Activated naive CD4-positive, alpha-beta T cell treated with anti-CD3 and anti-CD28 coated beads for 36 hours (primary cell): Measurements from ENCODE around the gene PYCR2. TPM values are rescaled to one million over a fixed set of nuclear protein-coding genes. Genes with fewer than 3 reads are reported as not detected.
A peak's percentile ranks its signal among the peaks of the same experiment; 100 is the strongest.

Experiments
- CTCF ChIA-PET: fragments of 350-600 bp; sonication (Branson Sonifier 250); formaldehyde crosslinking; loops from one replicate; lab custom pipeline; 2021; ENCODE audit warnings: antibody characterized with exemption; lab: Charles Lee
- DNase-seq: peaks from one replicate; pipeline ENCODE4 v3.0.0-alpha.2; 2020
- H3K27ac Mint-ChIP-seq: one replicate; pipeline ENCODE4 v1.8.0; 2021; ENCODE audit warnings: mild to moderate bottlenecking, mixed read lengths
- H3K27me3 Mint-ChIP-seq: one replicate; pipeline ENCODE4 v1.8.0; 2021; ENCODE audit warnings: low read depth, mixed read lengths
- H3K36me3 Mint-ChIP-seq: one replicate; pipeline ENCODE4 v1.8.0; 2021; ENCODE audit warnings: low read depth, mixed read lengths
- H3K4me1 Mint-ChIP-seq: one replicate; pipeline ENCODE4 v1.8.0; 2021; ENCODE audit warnings: low read depth, mixed read lengths
- H3K4me3 Mint-ChIP-seq: one replicate; pipeline ENCODE4 v1.8.0; 2021; ENCODE audit warnings: mild to moderate bottlenecking, moderate library complexity, mixed read lengths
- H3K9me3 Mint-ChIP-seq: one replicate; pipeline ENCODE4 v1.8.0; 2021; ENCODE audit warnings: mixed read lengths
- intact Hi-C: fragments of 100-400 bp; cut with micrococcal nuclease; formaldehyde crosslinking; loops from one replicate; pipeline ENCODE4 v1.15.1; 2023
- total RNA-seq, 2 experiments: library from RNA; stranded (reverse); gene quantifications; one replicate each; pipeline ENCODE4 v1.2.3, GENCODE V29; 2021

The PYCR2 gene
- total RNA-seq, 2 experiments from 2014 or later: 143 to 149 TPM

DNA sequence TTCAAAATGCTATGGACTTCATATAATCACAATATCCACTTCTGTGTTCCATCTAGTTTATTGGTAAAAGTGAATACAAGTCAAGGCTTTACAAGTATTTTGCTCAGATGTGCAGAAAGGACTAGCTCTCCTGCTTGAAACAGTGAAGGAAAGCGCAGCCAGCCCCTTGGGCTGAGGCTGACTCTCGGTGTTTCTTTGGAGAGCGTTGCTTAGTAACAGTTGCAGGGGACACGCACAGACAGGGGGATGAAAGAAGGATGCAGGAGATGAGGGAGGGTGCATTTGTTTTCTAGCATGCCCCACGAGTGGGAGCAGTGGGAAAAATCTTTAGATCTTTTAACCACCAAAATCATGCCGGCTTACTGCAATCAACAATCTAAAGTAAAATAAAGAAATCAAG, 9.1 kb downstream of the PYCR2 start:
- DNase-seq: no peak
- intact Hi-C loops: loop anchor here (5.0 kb wide), 1 partner anchor 348 kb away; no protein-coding TSS in a partner anchor
- Mint-ChIP-seq H3K9me3 (no peaks in the 10 kb centered on the region), H3K4me3 (no peak overlapping the region), H3K4me1 (peaks cover 27% of the 10 kb centered on the region), H3K27me3 (no peaks in the 10 kb centered on the region), H3K27ac (no peak overlapping the region), H3K36me3 (peaks cover 20% of the 10 kb centered on the region)
- CTCF ChIA-PET: no interaction called here

DNA sequence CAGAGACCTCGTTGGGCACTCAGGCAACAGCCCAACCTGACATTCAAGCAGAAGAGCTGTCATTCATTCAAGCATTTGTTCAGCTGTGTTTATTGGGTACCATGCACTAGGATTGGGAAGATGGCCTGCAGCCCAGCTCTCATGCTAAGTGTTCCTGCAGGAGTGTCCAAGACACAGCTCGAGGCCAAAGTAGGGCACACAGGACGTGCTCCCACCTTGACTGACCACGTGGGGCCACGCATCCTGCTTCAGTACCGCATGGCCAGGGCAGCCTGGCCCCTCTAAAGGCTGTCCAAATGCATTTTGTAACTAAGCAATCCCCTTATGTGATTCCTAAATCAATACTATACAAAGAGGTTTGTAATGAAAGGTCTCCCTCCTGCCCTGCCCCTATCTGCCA, 9.7 kb downstream of the PYCR2 start:
- peaks cover 15% of the 10 kb centered on the region for H3K36me3 Mint-ChIP-seq
- intact Hi-C loops: loop anchor here (5.0 kb wide), 1 partner anchor 347 kb away; no protein-coding TSS in a partner anchor
- CTCF ChIA-PET: interaction anchor here (1.0 to 1.5 kb wide), 2 partner anchors 101 to 135 kb away, joined by 3 read pairs; no protein-coding TSS in a partner anchor
- H3K4me3 Mint-ChIP-seq: no peak overlapping the region
- H3K27ac Mint-ChIP-seq: no peak overlapping the region
- H3K27me3 Mint-ChIP-seq: no peaks in the 10 kb centered on the region
- no peak for DNase-seq
- H3K4me1 Mint-ChIP-seq: peaks cover 28% of the 10 kb centered on the region
- H3K9me3 Mint-ChIP-seq: no peaks in the 10 kb centered on the region

DNA sequence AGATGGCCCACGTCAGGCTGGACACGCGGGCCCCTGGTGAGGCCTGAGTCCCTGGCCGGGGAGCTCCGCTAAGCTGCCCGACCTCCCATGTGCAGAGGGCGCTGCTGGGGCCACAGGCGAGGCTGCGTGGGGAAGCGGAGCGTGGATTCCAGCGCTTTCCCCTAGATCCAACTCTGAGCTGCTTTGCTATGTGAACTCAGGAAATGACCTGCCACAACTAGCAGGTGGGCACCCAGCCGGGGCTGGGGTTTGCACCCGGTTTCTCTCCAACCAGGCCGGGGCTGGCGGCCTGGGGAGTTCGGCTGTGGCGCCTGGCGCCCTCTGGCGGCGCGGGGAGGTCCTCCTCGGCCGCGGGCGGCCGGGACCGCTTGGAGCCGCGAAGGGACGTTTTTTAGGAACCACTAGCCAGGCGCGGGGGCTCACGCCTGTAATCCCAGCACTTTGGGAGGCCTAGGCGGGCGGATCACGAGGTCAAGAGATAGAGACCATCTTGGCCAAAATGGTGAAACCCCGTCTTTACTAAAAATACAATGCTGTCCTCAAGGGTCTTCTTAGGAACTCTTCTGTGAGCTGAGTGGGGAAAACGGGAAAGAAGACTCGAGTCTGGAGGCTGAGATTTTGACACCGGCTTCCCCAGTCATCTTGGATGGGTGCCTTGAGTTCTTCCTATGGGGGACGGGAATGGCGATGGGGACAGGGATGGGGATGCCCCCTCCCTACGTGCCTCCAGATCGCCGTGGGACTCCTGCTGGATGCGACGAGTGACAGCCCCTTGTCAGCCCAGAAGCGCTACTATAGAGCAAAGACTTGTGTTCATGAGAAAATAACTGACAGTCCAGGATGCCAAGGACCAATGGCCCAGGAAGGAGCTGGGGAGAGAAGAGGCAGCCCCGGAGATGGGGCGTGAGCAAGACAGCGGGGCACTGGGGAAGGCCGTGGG, 12.6 kb downstream of the PYCR2 start:
- no peak overlapping the region for H3K27ac Mint-ChIP-seq

DNA sequence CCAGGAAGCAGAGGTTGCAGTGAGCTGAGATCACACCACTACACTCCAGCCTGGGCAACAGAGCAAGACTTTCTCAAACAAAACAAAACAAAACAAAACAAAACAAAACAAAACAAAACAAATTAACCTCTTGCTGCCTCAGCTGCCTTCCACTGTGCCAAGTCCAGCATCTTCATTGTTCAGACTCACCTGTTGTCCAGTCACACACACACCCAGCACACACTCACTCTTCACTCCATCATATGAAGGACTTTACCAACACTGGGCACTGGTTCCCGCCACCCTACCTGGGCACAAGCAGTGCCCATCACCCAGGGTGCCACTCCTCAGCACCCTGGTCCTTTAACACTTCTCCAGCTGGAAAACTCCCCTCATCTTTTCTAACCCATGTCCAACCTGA, 14.6 kb downstream of the PYCR2 start:
- Mint-ChIP-seq H3K4me1 (peaks cover 31% of the 10 kb centered on the region), H3K36me3 (no peaks in the 10 kb centered on the region), H3K27me3 (no peaks in the 10 kb centered on the region), H3K9me3 (no peaks in the 10 kb centered on the region), H3K4me3 (no peak overlapping the region), H3K27ac (no peak overlapping the region)
- intact Hi-C loops: no loop called here
- DNase-seq: no peak
- CTCF ChIA-PET: interaction anchor here (1.0 to 2.6 kb wide), 4 partner anchors 12 to 355 kb away, joined by 3 to 10 read pairs (median 4); no protein-coding TSS in a partner anchor

More for the DNA sequence above, 12.6 kb downstream of the PYCR2 start:
- CTCF ChIA-PET: interaction anchor here (0.6 to 2.6 kb wide), 32 partner anchors 9 to 443 kb away, joined by 3 to 21 read pairs (median 4); partner anchors contain the start of genes SRP9 and TMEM63A
- no peak overlapping the region for H3K4me3 Mint-ChIP-seq
- H3K9me3 Mint-ChIP-seq: no peaks in the 10 kb centered on the region
- peak; percentile 75 for DNase-seq
- H3K36me3 Mint-ChIP-seq: no peaks in the 10 kb centered on the region
- H3K27me3 Mint-ChIP-seq: no peaks in the 10 kb centered on the region
- peaks cover 21% of the 10 kb centered on the region for H3K4me1 Mint-ChIP-seq
- intact Hi-C loops: loop anchor here (1.0 to 5.0 kb wide), 6 partner anchors 30 to 436 kb away; partner anchors contain the start of gene SRP9

DNA sequence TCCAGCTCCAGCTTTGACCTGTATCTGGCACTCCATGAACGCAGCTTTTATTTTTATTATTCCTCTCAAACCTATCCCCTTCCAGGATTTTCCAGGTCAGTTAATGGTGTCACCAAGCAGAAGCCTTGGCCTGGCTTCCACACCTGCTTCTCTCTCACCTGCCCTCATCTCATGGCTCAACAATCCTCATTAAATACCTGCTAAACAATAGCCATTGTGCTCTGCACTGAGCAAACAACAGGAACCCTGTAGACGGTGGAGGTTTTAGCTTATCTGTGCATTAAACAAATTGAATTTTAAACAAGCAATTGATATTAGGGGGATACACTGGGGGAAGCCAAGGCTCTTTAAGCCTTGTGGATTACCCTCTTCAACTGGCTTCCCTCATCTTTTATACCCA, 15.3 kb downstream of the PYCR2 start:
- H3K9me3 Mint-ChIP-seq: no peaks in the 10 kb centered on the region
- no peaks in the 10 kb centered on the region for H3K27me3 Mint-ChIP-seq
- DNase-seq: no peak
- no peak overlapping the region for H3K4me3 Mint-ChIP-seq
- CTCF ChIA-PET: interaction anchor here (0.8 to 2.6 kb wide), 4 partner anchors 11 to 434 kb away, joined by 3 to 10 read pairs (median 4); partner anchors contain the start of gene TMEM63A
- H3K4me1 Mint-ChIP-seq: peaks cover 31% of the 10 kb centered on the region
- no peaks in the 10 kb centered on the region for H3K36me3 Mint-ChIP-seq
- intact Hi-C loops: no loop called here
- H3K27ac Mint-ChIP-seq: no peak overlapping the region

DNA sequence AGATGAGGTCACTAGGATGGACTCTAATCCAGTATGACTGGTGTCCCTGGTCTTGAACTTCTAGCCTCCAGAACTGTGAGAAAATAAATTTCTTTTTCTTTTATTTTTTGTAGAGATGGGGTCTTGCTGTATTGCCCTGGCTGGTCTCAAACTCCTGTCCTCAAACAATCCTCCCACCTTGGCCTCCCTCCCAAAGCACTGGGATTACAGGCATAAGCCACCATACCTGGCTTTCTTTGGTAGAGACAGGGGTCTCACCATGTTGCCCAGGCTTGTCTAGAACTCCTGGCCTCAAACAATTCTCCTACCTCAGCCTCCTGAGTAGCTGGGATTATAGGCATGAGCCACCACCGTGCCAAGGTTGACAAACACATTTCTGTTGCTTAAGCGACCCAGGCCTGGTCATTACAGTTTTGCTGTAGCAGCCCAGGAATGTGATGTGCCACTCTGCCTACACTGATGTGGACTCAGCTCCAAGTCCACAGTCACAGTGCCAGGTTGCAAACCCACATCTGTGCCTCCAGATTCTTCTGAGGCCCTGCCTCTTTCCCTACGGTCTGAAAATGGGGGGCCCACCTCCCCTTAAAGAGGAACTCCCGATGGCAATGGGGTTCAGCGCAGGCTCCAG, 15.9 kb downstream of the PYCR2 start:
- H3K27me3 Mint-ChIP-seq: no peaks in the 10 kb centered on the region
- no peak for DNase-seq
- no peaks in the 10 kb centered on the region for H3K36me3 Mint-ChIP-seq
- H3K27ac Mint-ChIP-seq: no peak overlapping the region
- no peaks in the 10 kb centered on the region for H3K9me3 Mint-ChIP-seq
- CTCF ChIA-PET: interaction anchor here (0.8 to 1.0 kb wide), 2 partner anchors 25 to 433 kb away, joined by 3 to 5 read pairs; partner anchors contain the start of gene TMEM63A
- peaks cover 31% of the 10 kb centered on the region for H3K4me1 Mint-ChIP-seq
- intact Hi-C loops: no loop called here
- no peak overlapping the region for H3K4me3 Mint-ChIP-seq

DNA sequence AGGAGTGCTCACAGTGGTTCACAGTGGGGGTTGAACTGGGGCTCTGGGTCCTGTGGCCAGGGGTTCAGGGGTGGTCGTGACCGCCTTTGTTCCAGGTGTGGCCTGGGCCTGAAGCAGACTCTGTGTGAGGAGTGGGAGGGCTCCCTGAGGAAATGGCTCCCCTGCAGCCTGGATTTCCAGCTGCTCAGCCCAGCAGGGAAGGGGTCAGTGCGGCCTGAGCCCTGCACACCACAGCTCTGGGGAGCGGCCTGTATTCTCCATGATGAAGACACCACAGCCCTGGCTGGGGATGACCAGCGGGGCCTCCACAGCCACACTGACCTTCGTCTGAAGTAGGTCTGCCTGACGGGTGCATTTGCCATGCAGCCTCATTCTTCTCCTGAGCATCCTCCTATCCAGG, 16.7 kb downstream of the PYCR2 start:
- Mint-ChIP-seq H3K4me1 (peaks cover 31% of the 10 kb centered on the region), H3K4me3 (no peak overlapping the region), H3K27me3 (no peaks in the 10 kb centered on the region), H3K9me3 (no peaks in the 10 kb centered on the region), H3K27ac (no peak overlapping the region), H3K36me3 (no peaks in the 10 kb centered on the region)
- intact Hi-C loops: no loop called here
- CTCF ChIA-PET: no interaction called here
- DNase-seq: no peak

DNA sequence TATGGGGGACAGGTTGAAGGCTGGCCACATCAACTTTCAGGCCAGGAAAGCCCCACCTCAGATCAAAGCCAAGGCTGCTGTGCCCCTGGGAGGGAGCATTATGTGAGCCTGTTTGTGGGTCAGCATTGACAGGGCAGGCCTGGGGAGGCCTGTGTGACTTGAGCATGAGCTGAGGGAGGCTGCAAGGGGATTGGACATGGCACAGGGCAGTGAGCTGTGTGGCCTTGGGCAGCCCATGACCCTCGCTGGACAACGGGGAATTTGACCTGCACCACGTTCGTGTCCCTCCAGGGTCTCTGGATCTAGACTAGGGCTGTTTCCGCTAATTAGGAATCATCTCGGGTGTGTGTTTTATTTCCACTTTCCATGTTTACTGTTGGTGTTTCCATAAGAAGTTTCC, 17.6 kb downstream of the PYCR2 start:
- CTCF ChIA-PET: no interaction called here

DNA sequence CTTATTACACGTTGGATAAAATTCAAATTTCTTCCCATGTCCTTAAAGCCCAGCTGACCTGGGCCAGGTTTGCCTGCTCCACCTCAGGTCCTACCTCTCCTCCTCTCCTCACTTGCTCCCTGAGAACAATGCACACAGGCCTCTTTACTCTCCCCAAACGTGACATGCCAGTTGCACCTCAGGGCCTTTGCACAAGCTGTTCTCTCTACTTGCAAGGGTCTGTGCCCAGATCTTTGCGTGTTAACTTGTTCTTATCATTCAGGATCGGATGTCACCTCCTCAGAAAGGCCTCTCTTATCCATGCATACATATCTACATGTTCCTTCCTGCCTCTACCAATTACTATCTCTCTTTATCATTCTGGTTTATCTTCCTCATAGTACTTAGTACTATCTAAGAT, 20.4 kb downstream of the PYCR2 start:
- CTCF ChIA-PET: interaction anchor here (1.6 kb wide), 1 partner anchor 127 kb away, joined by 4 read pairs; the partner anchor contains the start of gene SRP9
- Mint-ChIP-seq H3K4me3 (no peak overlapping the region), H3K27ac (no peak overlapping the region), H3K27me3 (no peaks in the 10 kb centered on the region), H3K4me1 (peaks cover 25% of the 10 kb centered on the region), H3K9me3 (no peaks in the 10 kb centered on the region), H3K36me3 (no peaks in the 10 kb centered on the region)
- intact Hi-C loops: no loop called here
- DNase-seq: no peak

More for the DNA sequence above, 17.6 kb downstream of the PYCR2 start:
- peaks cover 29% of the 10 kb centered on the region for H3K4me1 Mint-ChIP-seq
- no peak for DNase-seq
- no peak overlapping the region for H3K27ac Mint-ChIP-seq
- no peaks in the 10 kb centered on the region for H3K9me3 Mint-ChIP-seq
- no peaks in the 10 kb centered on the region for H3K36me3 Mint-ChIP-seq
- H3K4me3 Mint-ChIP-seq: no peak overlapping the region
- H3K27me3 Mint-ChIP-seq: no peaks in the 10 kb centered on the region
- intact Hi-C loops: no loop called here

DNA sequence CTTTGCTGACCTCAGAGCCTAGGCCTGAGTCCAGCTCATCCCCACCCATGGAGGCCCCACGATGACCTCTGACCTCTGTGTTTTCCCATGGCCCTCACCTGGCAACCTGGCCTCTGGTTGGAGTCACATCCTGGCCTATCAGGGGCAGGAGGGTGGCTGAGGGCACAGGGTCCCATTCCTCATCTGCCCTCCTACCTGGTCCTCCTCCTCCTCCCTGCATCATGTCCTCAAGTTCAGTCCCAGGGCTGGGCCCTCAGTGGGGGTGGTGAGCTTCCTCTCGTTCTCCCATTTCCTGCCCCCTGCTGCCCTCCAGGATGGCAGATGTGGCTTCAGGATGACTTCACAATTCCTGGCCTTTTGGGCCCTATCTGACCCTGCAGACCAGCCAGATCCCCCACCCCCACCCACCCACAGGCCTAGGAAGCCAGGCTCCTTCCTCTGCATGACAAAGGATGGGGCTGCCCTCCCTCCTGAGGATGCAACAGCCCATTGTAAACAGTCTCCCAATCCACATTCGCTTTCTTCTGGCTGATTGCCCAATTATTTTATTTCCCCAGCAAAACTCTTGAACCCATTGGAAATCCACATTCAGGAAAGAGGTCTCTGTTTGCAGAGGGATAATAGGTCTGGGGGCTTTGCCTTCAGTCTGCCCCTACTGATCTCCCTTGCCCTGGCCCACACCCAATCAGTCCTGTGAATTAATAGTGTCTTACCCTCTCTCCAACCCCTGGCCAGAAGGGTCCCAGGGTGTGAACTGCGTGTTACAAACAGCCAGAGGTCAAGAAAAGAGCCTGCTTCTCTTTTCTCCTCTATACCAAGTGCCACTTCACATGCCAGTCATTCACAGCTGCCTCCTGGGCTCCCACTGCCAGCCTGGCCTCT, 24.8 kb downstream of the PYCR2 start:
- CTCF ChIA-PET: interaction anchor here (0.9 to 4.8 kb wide), 3 partner anchors 12 to 426 kb away, joined by 3 to 22 read pairs (median 21); partner anchors contain the start of gene TMEM63A
- Mint-ChIP-seq H3K9me3 (no peaks in the 10 kb centered on the region), H3K4me3 (no peak overlapping the region), H3K27ac (peak overlapping the region; percentile 70), H3K27me3 (no peaks in the 10 kb centered on the region), H3K36me3 (no peaks in the 10 kb centered on the region), H3K4me1 (peaks cover 41% of the 10 kb centered on the region)
- intact Hi-C loops: loop anchor here (5.0 kb wide), 2 partner anchors 52 to 1277 kb away; no protein-coding TSS in a partner anchor
- DNase-seq: no peak
